G401 (cell line): Measurements from ENCODE around the gene MAP4K3. TPM values are rescaled to one million over a fixed set of nuclear protein-coding genes. Genes with fewer than 3 reads are reported as not detected.

Experiments
- DNase-seq: peaks from one replicate; pipeline ENCODE4 v3.0.0-alpha.2; 2015; ENCODE audit warnings: low spot score
- in situ Hi-C: cut with HindIII; loops from 2 replicates; pipeline ENCODE4 v1.10.0; 2016; ENCODE audit warnings: low sequenced_read_pairs, mixed read lengths
- total RNA-seq: library from RNA; depleted of rRNA; stranded (reverse); fragments of >200 nt; shearing (Covaris generic); gene quantifications from 2 replicates; pipeline ENCODE4 v1.2.3, GENCODE V29; 2014; rRNA removed

Gene MAP4K3
- total RNA-seq, result 36.8 and 49.5 TPM in 2 replicates

GRCh38 chr2:39436592-39437521 is at the start of gene MAP4K3:
TSS of gene MAP4K3 (minus strand) at chr2:39437285. CDS start at chr2:39436987, 298 bp downstream.
- peak; percentile 91 for DNase-seq
- in situ Hi-C loops, result no loop called here

- in situ Hi-C loops, result no loop called here
- no peak for DNase-seq
Observed at GRCh38 chr2:39486071-39486470, 49.0 kb upstream of the MAP4K3 start.

GRCh38 chr2:39484620-39485495 is 47.8 kb upstream of the MAP4K3 start:
- DNase-seq, result peak; percentile 80
- in situ Hi-C loops, result no loop called here

GRCh38 chr2:39484206-39484605 is 47.1 kb upstream of the MAP4K3 start:
- DNase-seq, result peak; percentile 53
- in situ Hi-C loops, result no loop called here

- DNase-seq, result no peak
- in situ Hi-C loops, result no loop called here
Observed at GRCh38 chr2:39483534-39483933, 46.4 kb upstream of the MAP4K3 start.

- no peak for DNase-seq
- in situ Hi-C loops, result no loop called here
Observed at GRCh38 chr2:39481611-39482010, 44.5 kb upstream of the MAP4K3 start.

- DNase-seq, result no peak
- in situ Hi-C loops, result no loop called here
Observed at GRCh38 chr2:39479696-39480095, 42.6 kb upstream of the MAP4K3 start.

- DNase-seq, result no peak
- in situ Hi-C loops, result no loop called here
Observed at GRCh38 chr2:39479053-39479670, 42.1 kb upstream of the MAP4K3 start.

- DNase-seq, result no peak
- in situ Hi-C loops, result no loop called here
Observed at GRCh38 chr2:39476524-39476923, 39.4 kb upstream of the MAP4K3 start.

GRCh38 chr2:39475006-39475405 is 37.9 kb upstream of the MAP4K3 start:
- in situ Hi-C loops, result no loop called here
- DNase-seq, result no peak

- in situ Hi-C loops, result no loop called here
- DNase-seq, result no peak
Observed at GRCh38 chr2:39470580-39470979, 33.5 kb upstream of the MAP4K3 start.

GRCh38 chr2:39469807-39470206 is 32.7 kb upstream of the MAP4K3 start:
- in situ Hi-C loops, result no loop called here
- DNase-seq, result peak; percentile 34

GRCh38 chr2:39468579-39469451 is 31.7 kb upstream of the MAP4K3 start:
- in situ Hi-C loops, result no loop called here
- no peak for DNase-seq

GRCh38 chr2:39466311-39466710 is 29.2 kb upstream of the MAP4K3 start:
- no peak for DNase-seq
- in situ Hi-C loops, result no loop called here

- no peak for DNase-seq
- in situ Hi-C loops, result no loop called here
Observed at GRCh38 chr2:39464864-39465263, 27.8 kb upstream of the MAP4K3 start.

- in situ Hi-C loops, result no loop called here
- no peak for DNase-seq
Observed at GRCh38 chr2:39455826-39456225, 18.7 kb upstream of the MAP4K3 start.

GRCh38 chr2:39452396-39452795 is 15.3 kb upstream of the MAP4K3 start:
- in situ Hi-C loops, result no loop called here
- no peak for DNase-seq

GRCh38 chr2:39451954-39452353 is 14.9 kb upstream of the MAP4K3 start:
- no peak for DNase-seq
- in situ Hi-C loops, result no loop called here

- in situ Hi-C loops, result no loop called here
- no peak for DNase-seq
Observed at GRCh38 chr2:39448169-39448502, 11.1 kb upstream of the MAP4K3 start.
